ENCODE results near the gene ZDHHC11.
"Not testable (repeated sequence)": the region's sequence is repeated elsewhere in the genome, so short reads cannot be mapped to it uniquely, and the experiment has no call there.

ZDHHC11 gene

DNA sequence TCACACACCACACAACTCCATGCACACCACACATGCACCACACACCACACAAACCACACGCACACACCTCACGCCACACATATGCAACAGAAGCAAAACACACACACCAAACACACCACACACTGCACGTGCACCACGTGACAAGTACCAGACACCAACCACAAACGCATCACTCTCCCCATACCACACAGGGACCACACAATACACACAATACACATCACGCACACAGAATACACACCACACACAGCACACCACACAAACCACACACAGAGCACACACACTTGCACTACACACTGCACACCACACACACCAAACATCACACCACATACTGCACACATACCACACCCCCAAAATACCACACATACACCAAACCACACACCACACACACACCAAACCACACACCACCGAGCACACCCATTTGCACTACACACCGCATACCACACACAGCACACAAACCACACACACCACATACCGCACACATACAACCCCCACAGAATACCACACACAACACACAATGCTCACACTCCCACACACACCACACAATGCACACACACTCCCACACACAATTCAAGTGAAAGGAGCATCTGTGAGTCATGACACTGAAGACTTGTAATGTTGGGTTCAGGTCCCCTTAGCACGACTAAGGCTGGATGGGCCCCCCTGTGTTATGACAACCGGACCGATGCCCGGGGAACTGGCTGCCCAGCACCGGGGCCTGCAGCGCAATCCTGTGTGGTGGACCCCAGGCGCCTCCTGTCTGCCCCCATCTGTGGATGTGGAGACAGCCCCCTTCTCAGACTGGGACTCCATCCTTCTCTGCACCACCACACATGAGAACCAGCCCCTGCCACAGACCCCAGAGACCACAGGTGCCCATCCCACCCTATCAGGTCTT, 6.0 kb upstream of the ZDHHC11 start:
- no peak for DNase-seq

DNA sequence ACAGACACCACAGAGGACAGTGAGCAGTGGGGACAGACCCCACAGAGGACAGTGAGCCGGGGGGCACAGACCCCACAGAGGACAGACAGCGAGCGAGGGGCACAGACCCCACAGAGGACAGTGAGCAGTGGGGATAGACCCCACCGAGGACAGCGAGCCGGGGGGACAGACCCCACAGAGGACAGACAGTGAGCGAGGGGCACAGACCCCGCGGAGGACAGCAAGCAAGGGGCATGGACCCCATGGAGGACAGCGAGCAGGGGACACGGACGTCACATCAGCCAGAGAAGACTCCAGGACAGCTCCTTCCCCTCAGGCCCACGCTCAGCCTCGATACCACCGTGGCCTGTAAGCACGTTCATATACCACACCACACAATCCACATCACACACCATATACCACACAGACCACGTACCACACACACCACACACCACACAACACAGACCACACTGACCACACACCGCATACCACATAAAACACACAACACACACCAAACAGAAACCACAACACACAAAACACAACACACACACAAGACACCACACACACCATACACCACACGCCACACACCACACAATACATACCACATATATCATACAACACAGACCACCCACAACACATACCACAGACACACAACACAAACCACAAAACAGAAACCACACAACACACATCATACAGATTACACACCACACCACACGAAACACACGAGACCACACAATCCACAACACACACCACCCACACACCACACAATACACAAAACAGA, 5.2 kb upstream of the ZDHHC11 start:
- no peak for DNase-seq

DNA sequence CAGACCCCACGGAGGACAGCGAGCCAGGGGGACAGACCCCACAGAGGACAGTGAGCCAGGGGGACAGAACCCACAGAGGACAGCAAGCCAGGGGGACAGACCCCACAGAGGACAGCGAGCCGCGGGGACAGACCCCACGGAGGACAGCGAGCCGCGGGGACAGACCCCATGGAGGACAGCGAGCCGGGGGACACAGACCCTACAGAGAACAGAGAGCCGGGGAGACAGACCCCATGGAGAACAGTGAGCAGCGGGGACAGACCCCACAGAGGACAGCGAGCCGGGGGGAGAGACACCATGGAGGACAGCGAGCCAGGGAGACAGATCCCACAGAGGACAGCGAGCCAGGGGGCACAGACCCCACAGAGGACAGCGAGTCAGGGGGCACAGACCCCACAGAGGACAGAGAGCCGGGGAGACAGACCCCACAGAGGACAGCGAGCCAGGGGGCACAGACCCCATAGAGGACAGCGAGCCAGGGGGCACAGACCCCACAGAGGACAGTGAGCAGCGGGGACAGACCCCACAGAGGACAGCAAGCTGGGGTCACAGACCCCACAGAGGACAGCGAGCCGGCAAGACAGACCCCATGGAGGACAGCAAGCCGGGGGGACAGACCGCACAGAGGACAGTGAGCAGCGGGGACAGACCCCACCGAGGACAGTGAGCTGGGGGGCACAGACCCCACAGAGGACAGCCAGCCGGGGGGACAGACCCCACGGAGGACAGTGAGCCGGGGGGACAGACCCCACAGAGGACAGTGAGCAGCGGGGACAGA, 4.4 kb upstream of the ZDHHC11 start:
- DNase-seq, result no peak

DNA sequence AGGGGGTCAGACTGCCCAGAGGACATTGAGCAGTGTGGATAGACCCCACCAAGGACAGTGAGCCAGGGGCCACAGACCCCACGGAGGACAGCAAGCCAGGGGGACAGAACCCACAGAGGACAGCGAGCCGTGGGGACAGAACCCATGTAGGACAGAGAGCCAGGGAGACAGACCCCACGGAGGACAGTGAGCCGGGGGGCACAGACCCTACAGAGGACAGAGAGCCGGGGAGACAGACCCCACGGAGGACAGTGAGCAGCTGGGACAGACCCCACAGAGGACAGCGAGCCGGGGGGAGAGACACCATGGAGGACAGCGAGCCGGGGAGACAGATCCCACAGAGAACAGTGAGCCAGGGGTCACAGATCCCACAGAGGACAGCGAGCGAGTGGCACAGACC, 3.4 kb upstream of the ZDHHC11 start:
- DNase-seq, result no peak

DNA sequence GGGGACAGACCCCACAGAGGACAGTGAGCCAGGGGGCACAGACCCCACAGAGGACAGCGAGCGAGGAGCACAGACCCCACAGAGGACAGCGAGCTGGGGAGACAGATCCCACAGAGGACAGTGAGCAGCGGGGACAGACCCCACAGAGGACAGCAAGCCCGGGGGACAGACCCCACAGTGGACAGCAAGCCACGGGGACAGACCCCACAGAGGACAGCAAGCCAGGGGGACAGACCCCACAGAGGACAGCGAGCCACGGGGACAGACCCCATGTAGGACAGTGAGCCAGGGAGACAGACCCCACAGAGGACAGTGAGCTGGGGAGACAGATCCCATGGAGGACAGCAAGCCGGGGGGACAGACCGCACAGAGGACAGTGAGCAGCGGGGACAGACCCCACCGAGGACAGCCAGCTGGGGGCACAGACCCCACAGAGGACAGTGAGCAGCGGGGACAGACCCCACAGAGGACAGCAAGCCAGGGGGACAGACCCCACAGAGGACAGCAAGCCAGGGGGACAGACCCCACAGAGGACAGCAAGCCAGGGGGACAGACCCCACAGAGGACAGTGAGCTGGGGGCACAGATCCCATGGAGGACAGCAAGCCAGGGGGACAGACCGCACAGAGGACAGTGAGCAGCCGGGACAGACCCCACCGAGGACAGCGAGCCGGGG, 2.8 kb upstream of the ZDHHC11 start:
- not testable (repeated sequence) for DNase-seq

DNA sequence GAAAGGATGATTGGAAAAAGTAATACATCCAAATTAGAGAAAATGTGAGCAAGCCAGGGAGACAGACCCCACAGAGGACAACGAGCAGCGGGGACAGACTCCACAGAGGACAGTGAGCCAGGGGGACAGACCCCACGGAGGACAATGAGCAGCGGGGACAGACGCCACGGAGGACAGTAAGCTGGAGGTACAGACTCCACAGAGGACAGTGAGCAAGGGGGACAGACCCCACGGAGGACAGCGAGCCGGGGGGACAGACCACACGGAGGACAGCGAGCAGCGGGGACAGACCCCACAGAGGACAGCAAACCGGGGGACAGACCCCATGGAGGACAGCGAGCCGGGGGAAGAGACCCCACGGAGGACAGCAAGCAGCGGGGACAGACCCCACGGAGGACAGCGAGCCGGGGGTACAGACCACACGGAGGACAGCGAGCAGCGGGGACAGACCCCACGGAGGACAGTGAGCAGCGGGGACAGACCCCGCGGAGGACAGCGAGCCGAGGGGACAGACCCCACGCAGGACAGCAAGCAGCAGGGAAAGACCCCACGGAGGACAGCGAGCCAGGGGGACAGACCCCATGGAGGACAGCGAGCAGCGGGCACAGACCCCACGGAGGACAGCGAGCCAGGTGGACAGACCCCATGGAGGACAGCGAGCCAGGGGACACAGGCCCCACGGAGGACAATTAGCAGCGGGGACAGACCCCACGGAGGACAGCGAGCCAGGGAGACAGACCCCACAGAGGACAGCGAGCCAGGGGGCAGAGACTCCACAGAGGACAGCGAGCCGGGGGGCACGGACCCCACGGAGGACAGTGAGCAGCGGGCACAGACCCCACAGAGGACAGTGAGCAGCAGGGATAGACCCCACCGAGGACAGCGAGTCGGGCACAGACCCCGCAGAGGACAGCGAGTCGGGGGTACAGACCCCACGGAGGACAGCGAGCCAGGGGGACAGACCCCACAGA, 1.9 kb upstream of the ZDHHC11 start:
- DNase-seq, result no peak

DNA sequence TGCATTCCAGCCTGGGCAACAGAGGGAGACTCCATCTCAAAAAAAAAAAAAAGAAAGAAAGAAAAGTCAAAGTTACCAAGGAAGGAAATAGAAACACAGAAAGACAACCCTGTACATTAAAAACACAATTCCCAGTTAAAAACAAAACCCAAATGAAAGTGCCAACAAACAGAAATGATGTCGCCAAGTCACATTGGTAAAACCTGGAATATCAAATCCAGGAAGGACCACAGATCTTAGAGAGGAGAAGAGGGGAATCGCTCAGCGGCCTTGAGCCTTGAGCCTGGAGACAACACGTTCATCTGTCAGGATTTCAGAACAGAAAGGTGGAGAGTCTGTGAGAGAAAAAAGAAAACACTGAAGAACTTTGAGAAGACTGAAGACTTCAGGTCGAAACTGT, 1.2 kb upstream of the ZDHHC11 start:
- DNase-seq, result no peak

DNA sequence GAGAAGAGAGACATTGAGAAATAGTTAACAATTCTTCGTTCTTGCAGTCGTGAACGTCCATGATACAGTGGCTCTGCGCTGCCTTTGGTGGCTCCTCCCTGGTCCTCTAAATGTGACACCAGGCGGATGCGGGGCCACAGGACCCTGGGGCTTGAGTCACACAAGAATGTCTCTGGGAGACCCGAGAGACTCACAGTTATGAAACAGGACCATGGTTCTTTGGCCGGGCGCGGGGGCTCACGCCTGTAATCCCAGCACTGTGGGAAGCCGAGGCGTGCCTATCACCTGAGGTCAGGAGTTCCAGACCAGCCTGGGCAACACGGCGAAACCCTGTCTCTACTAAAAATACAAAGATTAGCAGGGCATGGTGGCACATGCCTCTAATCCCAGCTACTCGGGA, 767 bp upstream of the ZDHHC11 start:
- DNase-seq, result no peak

DNA sequence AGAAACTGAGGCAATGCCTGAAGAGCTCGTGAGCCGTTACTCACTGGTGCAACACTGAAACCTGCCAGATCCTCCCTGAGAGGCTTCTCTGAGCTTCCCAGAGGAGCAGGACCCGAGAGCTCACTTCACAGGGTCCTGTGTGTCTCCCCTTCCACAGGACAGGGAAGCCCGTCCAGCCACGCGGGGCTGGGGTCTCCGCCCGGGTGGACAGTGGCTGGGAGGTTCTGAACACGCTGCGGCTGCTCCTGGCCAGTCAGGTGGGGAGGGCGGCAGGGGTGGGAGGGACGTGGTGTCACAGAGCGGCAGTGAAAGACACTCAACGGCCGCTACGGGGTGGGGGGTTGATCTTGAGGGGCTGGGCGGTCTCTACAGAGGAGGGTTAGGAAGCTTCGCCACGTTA, 290 bp upstream of the ZDHHC11 start:
- DNase-seq, result no peak

DNA sequence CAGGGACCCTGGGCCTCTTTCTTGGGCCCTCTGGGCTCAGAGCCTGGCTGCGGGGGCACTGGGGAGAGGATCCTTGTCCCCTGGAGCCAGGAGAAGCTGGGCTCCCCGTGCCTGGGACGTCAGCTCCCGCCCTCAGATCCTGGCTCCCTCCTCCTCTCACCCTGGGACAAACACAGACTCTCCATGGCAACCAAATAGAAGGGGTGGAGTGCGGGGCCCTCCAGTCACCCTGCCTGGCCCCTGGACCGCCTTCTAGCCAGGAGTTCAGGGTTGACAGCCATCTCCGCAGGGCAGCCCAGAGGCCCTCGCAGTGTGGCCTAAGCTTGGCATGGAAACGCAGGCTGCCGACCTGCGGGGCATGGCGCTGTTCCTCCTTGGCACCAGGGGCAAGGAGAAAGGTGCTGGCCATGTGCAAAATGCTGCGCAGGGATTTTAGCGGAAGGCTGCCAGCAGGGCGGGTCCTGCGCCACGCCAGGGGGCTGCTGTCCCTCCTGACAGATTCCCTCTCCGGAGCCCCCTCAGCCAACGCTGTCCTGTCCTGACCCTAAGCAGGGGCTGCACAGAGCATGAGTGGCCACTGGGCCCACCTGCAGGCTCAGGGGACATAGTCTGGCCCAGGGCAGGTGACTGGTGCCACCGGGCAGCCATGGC, 1.0 kb downstream of the ZDHHC11 start:
- DNase-seq, result no peak

DNA sequence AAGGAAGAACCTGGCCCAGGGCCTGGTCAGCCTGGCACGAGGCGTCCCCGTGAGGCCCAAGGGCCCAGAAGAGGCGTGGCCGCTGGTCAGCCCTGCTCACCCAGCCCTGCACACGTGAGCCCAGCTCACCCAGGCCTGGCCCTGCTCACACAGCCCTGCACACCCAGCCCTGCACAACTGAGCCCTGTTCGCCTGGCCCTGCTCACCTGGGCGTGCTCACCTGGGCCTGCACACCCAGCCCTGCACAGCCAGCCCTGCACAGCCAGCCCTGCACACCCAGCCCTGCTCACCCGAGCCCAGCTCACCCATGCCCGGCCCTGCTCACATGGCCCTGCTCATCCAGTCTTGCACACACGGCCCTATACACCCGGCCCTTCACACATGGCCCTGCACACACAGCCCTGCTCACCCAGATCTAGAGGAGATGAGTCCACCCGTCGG, 2.1 kb downstream of the ZDHHC11 start:
- no peak for DNase-seq

DNA sequence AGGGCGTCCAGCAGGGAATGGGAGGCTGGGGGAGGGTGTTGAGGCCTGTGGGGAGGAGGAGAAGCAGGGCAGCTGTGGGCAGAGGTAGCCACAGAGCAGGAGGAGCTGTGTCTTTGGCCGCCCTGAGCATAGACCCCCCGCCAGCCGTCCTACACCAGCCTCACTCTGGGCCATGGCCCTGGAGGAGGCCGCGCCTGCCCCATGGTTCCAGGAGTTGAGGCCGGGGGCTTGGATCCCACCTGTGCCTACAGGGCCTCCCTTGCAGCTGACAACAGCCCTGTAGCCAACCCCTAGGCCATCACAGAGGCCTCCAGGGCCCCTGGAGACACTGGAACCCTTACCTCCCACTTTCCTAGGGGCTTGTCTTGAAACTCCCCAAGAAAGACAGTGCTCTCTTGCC, 3.0 kb downstream of the ZDHHC11 start:
- not testable (repeated sequence) for DNase-seq

DNA sequence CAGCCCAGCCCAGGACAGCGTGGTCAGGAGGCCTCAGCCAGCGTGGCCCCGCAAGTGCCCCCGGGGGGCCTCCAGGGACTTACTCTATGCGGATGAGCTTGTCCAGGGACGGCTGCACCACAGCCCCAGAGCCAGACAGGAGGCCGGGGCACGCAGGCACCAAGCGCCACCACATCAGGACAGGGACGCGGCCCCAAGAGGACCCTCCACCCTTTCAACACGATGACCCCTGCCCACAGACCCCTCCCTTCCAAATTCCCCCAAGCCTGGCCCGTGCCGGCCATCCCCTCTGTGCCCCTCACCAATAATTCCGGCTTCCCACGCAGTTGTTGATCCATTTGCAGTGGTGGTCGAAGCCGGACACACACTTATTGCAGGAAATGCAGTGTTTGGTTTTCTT, 3.6 kb downstream of the ZDHHC11 start:
- DNase-seq, result not testable (repeated sequence)

DNA sequence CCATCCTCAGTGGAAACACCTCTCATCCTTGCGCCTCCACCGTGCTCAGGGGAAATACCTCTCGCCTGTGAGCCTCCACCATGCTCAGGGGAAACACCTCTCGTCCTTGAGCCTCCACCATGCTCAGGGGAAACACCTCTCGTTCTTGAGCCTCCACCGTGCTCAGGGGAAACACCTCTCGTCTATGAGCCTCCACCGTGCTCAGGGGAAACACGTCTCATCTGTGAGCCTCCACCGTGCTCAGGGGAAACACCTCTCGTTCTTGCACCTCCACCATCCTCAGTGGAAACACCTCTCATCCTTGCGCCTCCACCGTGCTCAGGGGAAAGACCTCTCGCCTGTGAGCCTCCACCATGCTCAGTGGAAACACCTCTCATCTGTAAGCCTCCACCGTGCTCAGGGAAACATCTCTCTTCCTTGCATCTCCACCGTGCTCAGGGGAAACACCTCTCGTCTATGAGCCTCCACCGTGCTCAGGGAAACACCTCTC, 4.1 kb downstream of the ZDHHC11 start:
- DNase-seq, result not testable (repeated sequence)

DNA sequence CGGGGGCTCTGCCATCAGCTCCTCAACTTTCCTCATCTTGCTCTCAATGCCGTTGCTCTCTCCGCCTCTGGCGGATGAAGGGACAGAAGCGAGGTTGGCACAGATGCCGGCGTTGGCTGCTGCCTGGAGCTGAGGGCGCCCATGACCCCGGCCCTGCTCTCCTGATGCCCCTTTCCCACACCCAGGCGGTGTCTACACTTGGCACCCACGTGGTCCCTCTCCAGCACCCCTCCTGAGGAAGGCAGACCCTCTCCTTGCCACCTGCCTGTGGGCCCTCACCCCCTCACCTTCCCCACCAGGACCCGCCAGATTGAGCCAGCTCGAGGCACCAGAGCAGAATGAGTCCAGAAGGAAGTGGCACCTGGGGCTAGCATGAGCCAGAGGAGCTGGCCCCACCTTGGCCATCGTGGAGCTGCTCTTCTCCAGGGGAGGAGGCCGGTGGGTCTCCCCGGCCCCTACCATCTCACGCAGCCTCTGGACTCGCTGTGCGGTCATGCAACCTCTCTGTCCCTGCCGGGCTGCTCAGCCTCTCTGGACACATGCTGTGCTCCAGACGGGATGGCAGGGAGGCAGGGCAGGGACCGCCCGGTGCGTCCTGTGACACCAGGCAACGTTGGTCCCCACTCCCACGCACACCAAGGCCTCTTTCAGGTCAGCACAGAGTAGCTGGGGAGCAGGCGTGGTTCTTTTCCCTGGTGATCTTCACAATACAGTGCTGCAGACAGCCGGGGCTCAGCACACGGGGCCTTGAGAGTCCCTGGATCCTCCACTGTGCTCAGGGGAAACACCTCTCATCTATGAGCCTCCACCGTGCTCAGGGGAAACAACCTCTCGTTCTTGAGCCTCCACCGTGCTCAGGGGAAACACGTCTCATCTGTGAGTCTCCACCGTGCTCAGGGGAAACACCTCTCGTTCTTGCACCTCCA, 4.8 kb downstream of the ZDHHC11 start:
- DNase-seq, result not testable (repeated sequence)

DNA sequence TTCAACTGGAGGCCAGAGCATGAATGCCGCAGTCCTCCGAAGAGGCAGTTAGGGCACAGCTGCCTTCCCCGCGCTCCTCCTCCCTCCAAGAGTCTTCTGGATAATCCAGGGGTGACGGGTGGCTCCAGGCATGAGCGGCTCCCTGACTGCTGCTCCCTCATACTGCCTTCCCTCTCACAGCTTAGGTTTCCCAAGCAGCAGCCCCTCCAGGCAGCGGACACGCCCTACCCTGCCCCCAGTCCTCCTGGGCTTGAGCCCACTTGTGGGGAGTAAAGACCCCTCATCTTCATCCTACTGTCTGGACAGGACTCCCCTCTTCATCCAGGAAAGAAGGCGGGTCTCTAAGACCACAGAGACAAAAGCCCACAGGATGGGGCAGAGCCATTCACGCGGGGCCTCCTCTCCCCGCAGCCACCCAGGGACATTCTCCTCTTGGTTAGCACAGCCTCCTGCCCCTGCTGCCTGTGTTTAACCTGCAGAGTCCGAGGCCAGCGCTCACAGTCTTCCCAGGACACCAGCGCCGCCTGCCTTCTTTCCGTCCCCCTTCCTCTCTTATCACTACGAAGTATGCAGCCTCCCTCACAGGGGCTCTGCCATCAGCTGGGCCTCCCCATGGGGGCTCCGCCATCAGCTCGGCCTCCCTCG, 5.6 kb downstream of the ZDHHC11 start:
- DNase-seq, result not testable (repeated sequence)

DNA sequence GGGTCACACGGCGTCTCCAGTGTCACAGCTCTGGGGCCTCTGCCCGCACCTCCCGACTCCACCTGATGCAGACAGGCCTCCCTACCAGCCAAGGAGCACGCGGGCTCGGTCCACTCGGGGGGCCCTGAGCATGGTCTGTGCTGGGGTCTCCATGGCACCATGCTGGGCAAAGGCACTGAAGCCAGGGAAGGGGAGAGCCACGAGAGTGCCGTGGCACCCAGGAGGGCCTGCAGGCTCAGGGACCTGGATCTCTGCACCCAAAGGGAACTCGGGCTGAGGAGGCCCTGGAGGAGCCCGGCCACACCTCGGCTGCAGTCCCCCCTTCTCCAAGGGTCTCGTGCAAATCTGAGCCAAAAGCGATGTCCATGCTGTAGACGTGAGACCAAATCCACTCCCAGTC, 6.4 kb downstream of the ZDHHC11 start:
- not testable (repeated sequence) for DNase-seq

DNA sequence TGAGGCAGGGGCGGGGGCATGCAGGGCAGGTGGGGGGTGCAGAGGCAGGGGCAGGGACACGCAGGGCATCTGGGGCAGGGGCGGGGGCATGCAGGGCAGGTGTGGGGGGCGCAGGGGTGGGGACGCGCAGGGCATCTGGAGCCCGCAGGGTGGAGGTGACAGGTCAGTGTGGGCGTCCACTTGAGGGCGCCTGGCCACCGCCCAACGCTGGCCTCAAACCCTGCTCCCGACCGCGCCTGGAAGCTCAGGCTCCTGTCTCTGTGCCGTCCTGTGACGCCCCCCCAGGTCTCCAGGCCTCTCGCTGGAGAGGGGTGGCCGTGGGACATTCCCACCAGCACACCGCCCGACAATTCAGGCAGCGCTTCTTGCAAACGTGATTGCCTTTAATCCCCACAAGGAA, 6.9 kb downstream of the ZDHHC11 start:
- DNase-seq, result not testable (repeated sequence)

DNA sequence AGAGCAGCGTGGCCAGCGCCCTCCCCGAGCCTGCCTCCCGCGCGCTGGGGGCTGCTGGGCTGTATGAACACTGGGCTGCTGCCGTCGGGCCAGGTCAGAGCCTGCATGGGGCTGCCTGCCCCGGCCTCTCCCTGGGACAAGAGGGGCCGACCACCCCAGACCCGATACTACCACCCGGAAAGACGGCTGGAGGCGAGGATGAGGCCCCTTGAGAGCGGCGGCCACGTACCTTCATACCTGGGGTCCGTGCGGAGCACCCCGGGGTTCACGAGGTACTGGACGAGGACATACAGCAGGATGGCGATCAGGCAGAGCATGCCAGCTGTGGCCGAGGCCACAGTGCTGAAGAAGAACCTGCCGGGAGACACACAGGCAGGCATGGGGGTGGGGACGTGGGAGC, 7.4 kb downstream of the ZDHHC11 start:
- not testable (repeated sequence) for DNase-seq
